Stimulated activated CD4-positive, alpha-beta T cell treated with anti-CD3 and anti-CD28 coated beads, Interleukin-4, amount 100 ng/mL, for 1 hour (primary cell): Measurements from ENCODE around the gene VTI1A.
"Not testable (repeated sequence)": the region's sequence is repeated elsewhere in the genome, so short reads cannot be mapped to it uniquely, and the experiment has no call there.

Experiments
- DNase-seq: peaks from one replicate; pipeline ENCODE4 v3.0.0-alpha.2; 2020

Gene VTI1A

GRCh38 chr10:112507988-112508387 is 61.0 kb downstream of the VTI1A start:
- no peak for DNase-seq

GRCh38 chr10:112509558-112510291 is 62.7 kb downstream of the VTI1A start:
- no peak for DNase-seq

- DNase-seq, result no peak
Measured at GRCh38 chr10:112510384-112510783, 63.4 kb downstream of the VTI1A start.

- no peak for DNase-seq
Measured at GRCh38 chr10:112512294-112512693, 65.3 kb downstream of the VTI1A start.

- no peak for DNase-seq
Measured at GRCh38 chr10:112515126-112515525, 68.1 kb downstream of the VTI1A start.

GRCh38 chr10:112515852-112516251 is 68.8 kb downstream of the VTI1A start:
- no peak for DNase-seq

- DNase-seq, result no peak
Measured at GRCh38 chr10:112517451-112517862, 70.4 kb downstream of the VTI1A start.

- DNase-seq, result no peak
Measured at GRCh38 chr10:112519133-112519761, 72.2 kb downstream of the VTI1A start.

- no peak for DNase-seq
Measured at GRCh38 chr10:112520914-112521313, 73.9 kb downstream of the VTI1A start.

GRCh38 chr10:112524641-112525040 is 77.6 kb downstream of the VTI1A start:
- DNase-seq, result no peak

- DNase-seq, result no peak
Measured at GRCh38 chr10:112525200-112525599, 78.2 kb downstream of the VTI1A start.

- no peak for DNase-seq
Measured at GRCh38 chr10:112526139-112526538, 79.1 kb downstream of the VTI1A start.

- DNase-seq, result no peak
Measured at GRCh38 chr10:112526906-112527305, 79.9 kb downstream of the VTI1A start.

GRCh38 chr10:112528235-112528634 is 81.2 kb downstream of the VTI1A start:
- no peak for DNase-seq

GRCh38 chr10:112531421-112531820 is 84.4 kb downstream of the VTI1A start:
- no peak for DNase-seq

GRCh38 chr10:112532189-112532588 is 85.2 kb downstream of the VTI1A start:
- no peak for DNase-seq

GRCh38 chr10:112532956-112533355 is 85.9 kb downstream of the VTI1A start:
- no peak for DNase-seq

- DNase-seq, result no peak
Measured at GRCh38 chr10:112533916-112534315, 86.9 kb downstream of the VTI1A start.

GRCh38 chr10:112535531-112535951 is 88.5 kb downstream of the VTI1A start:
- DNase-seq, result no peak

- DNase-seq, result no peak
Measured at GRCh38 chr10:112536663-112537062, 89.6 kb downstream of the VTI1A start.

- no peak for DNase-seq
Measured at GRCh38 chr10:112538168-112538567, 91.2 kb downstream of the VTI1A start.

GRCh38 chr10:112539340-112539739 is 92.3 kb downstream of the VTI1A start:
- DNase-seq, result no peak

- DNase-seq, result not testable (repeated sequence)
Measured at GRCh38 chr10:112542823-112543222, 95.8 kb downstream of the VTI1A start.

GRCh38 chr10:112546474-112546873 is 99.5 kb downstream of the VTI1A start:
- DNase-seq, result no peak
